Fibroblast of skin of scalp (primary cell): ENCODE results near the gene USP32.
"Not testable (repeated sequence)": the region's sequence is repeated elsewhere in the genome, so short reads cannot be mapped to it uniquely, and the experiment has no call there.

ENCODE experiments used
- DNase-seq: peaks from one replicate; pipeline ENCODE4 v3.0.0-alpha.2; 2013

USP32 gene

GRCh38 chr17:60327134-60327900 is 64.6 kb downstream of the USP32 start:
- DNase-seq, result no peak

GRCh38 chr17:60326702-60327101 is 65.2 kb downstream of the USP32 start:
- DNase-seq, result no peak

GRCh38 chr17:60325730-60326524 is 66.0 kb downstream of the USP32 start:
- DNase-seq, result no peak

GRCh38 chr17:60323754-60324153 is 68.2 kb downstream of the USP32 start:
- DNase-seq, result no peak

- no peak for DNase-seq
These were observed 69.9 kb downstream of the USP32 start for GRCh38 chr17:60322056-60322387.

GRCh38 chr17:60321336-60322055 is 70.4 kb downstream of the USP32 start:
- DNase-seq, result no peak

GRCh38 chr17:60318830-60319229 is 73.1 kb downstream of the USP32 start:
- no peak for DNase-seq

- DNase-seq, result no peak
These were observed 73.6 kb downstream of the USP32 start for GRCh38 chr17:60318326-60318725.

GRCh38 chr17:60315650-60316049 is 76.3 kb downstream of the USP32 start:
- DNase-seq, result peak; percentile 1

GRCh38 chr17:60314900-60315299 is 77.0 kb downstream of the USP32 start:
- not testable (repeated sequence) for DNase-seq

GRCh38 chr17:60314423-60314822 is 77.5 kb downstream of the USP32 start:
- DNase-seq, result no peak

- DNase-seq, result peak; percentile 68
These were observed 80.0 kb downstream of the USP32 start for GRCh38 chr17:60311936-60312335.

- peak; percentile 6 for DNase-seq
These were observed 80.7 kb downstream of the USP32 start for GRCh38 chr17:60311186-60311585.

GRCh38 chr17:60305141-60305540 is 86.8 kb downstream of the USP32 start:
- no peak for DNase-seq

- no peak for DNase-seq
These were observed 87.4 kb downstream of the USP32 start for GRCh38 chr17:60304502-60304901.

GRCh38 chr17:60303406-60304099 is 88.4 kb downstream of the USP32 start:
- no peak for DNase-seq

- DNase-seq, result no peak
These were observed 90.3 kb downstream of the USP32 start for GRCh38 chr17:60301649-60302048.

GRCh38 chr17:60300949-60301348 is 91.0 kb downstream of the USP32 start:
- DNase-seq, result no peak

- peak; percentile 4 for DNase-seq
These were observed 91.9 kb downstream of the USP32 start for GRCh38 chr17:60300011-60300410.

GRCh38 chr17:60297760-60298401 is 94.1 kb downstream of the USP32 start:
- DNase-seq, result no peak

GRCh38 chr17:60296177-60296576 is 95.8 kb downstream of the USP32 start:
- DNase-seq, result no peak
